Ovary (tissue), 9 donors: ENCODE measurements around the gene TXNRD2. TPM values are rescaled to one million over a fixed set of nuclear protein-coding genes. Genes with fewer than 3 reads are reported as not detected.

Source experiments
- DNase-seq, 5 donors: peaks; one replicate each; pipeline ENCODE4 v3.0.0-alpha.2; 2019 to 2020
- H3K27ac ChIP-seq, 2 donors: fragments of 200-600 bp; one replicate each; pipeline versions ENCODE4 v1.5.1 to v1.8.0; 2019 to 2022
- H3K27me3 ChIP-seq: fragments of 200-600 bp; one replicate; pipeline ENCODE4 v1.8.0; 2022
- H3K36me3 ChIP-seq: fragments of 200-600 bp; sonication (generic); one replicate; pipeline ENCODE4 v1.5.1; 2019
- H3K4me1 ChIP-seq: one replicate; pipeline ENCODE4 v1.8.1; 2013; ENCODE audit warnings: mild to moderate bottlenecking, moderate library complexity; ENCODE audit not compliant: insufficient read depth
- H3K4me3 ChIP-seq: fragments of 200-600 bp; sonication (generic); one replicate; pipeline ENCODE4 v1.5.1; 2017
- H3K9me3 ChIP-seq, 2 donors: fragments of 200-600 bp in 1 of 2; sonication (generic) in 1 of 2; one replicate each; pipeline versions ENCODE4 v1.5.1 to v1.8.1; 2013 to 2019; ENCODE audit warnings: mild to moderate bottlenecking in 1 of 2, moderate library complexity in 1 of 2
- CTCF ChIP-seq, 3 donors: fragments of 450-650 bp in 2 of 3; fragments of 200-600 bp in 1 of 3; IDR thresholded peaks; one replicate each; pipeline versions ENCODE4 v1.5.1 to v1.8.0; 2016 to 2022; ENCODE audit warnings: antibody characterized with exemption in 3 of 3, mild to moderate bottlenecking in 1 of 3
- EP300 ChIP-seq: sonication (generic); formaldehyde crosslinking; IDR thresholded peaks from one replicate; pipeline ENCODE4 v1.6.1; 2017; ENCODE audit warnings: antibody characterized with exemption
- POLR2A ChIP-seq: fragments of 450-650 bp; IDR thresholded peaks from one replicate; pipeline ENCODE4 v1.6.1; 2017; ENCODE audit warnings: antibody characterized with exemption, mild to moderate bottlenecking, moderate library complexity
- WGBS, 3 donors: extraction: QIAGEN DNeasy Blood & Tissue Kit in 1 of 3; methylation state at CpG; one replicate each; pipeline versions ENCODE4 v1.1.5 to v1.1.7; 2013 to 2017; 5-methylcytosine and 5-hydroxymethylcytosine counted together
- intact Hi-C, 4 donors: fragments of 100-400 bp; cut with DNase I; formaldehyde crosslinking; loops; one replicate each; pipeline versions ENCODE4 v1.11.0 to v1.15.1; 2022 to 2023
- polyA plus RNA-seq, 2 donors: library from polyadenylated mRNA; stranded (reverse); fragments of 200-250 nt in 1 of 2; fragments of 350-450 nt in 1 of 2; fragmentation: Illumina TruSeq in 1 of 2; extraction: RNeasy Lipid Tissue Mini Kit (QIAGEN cat#74804) in 1 of 2; gene quantifications; one replicate each; pipeline ENCODE4 v1.2.3, GENCODE V29; 2013 to 2014
- total RNA-seq, 7 donors: library from RNA; depleted of rRNA in 2 of 7; stranded (reverse); fragments of >200 nt in 2 of 7; fragmentation: NEBNext Ultra II Directional in 3 of 7; extraction: Animal tissue kit (Norgen Biotek cat#: 25700) in 3 of 7; gene quantifications; one replicate each; pipeline versions ENCODE4 v1.1.0 to v1.2.4, GENCODE V29; 2016 to 2023
- donor health status: DM: no; HTN: no; CAD: no; lungs with moderate emphysema.
- donor health status: DM: no; HTN: no; CAD: no.
- donor health status: Bipolar disorder and iron deficiency.
- donor health status: DM: yes; HTN: yes; CAD: no.
- donor health status: DM: no; HTN: no; CAD: no.
- donor health status: DM: yes; HTN: yes; CAD: no.

Gene TXNRD2
- total and polyA plus RNA-seq, 9 donors: 21.3 to 37.8 (median 26.9) TPM

- WGBS, 3 donors: 80 to 86% (median 84%) methylated on average over 4 of the region's 4 CpGs
- TF ChIP-seq POLR2A (no peak), EP300 (no peak), CTCF (IDR thresholded peaks at IDR 0.05) (no peak)
- no peak overlapping the region for H3K27ac ChIP-seq
- H3K4me3 ChIP-seq: no peak overlapping the region
- no peaks in the 10 kb centered on the region for H3K36me3 ChIP-seq
- no peak for DNase-seq
- no peaks in the 10 kb centered on the region for H3K9me3 ChIP-seq
- H3K4me1 ChIP-seq: no peaks in the 10 kb centered on the region
- intact Hi-C loops: loop anchor here in 2 of 4 donors (5.0 to 10.0 kb wide), 3 partner anchors 42 to 429 kb away; partner anchors contain the start of gene ARVCF (in 1 of the 2)
- no peaks in the 10 kb centered on the region for H3K27me3 ChIP-seq
Observed at GRCh38 chr22:19975707-19976035, 34.1 kb upstream of the TXNRD2 start.

- no peak overlapping the region for H3K4me3 ChIP-seq
- TF ChIP-seq EP300: no peak
- TF ChIP-seq POLR2A: no peak
- no peak for TF ChIP-seq CTCF (IDR thresholded peaks at IDR 0.05)
- no peak overlapping the region for H3K27ac ChIP-seq
- WGBS, 3 donors: 68 to 78% (median 70%) methylated on average over 12 to 13 of the region's 13 CpGs
- no peaks in the 10 kb centered on the region for H3K27me3 ChIP-seq
- H3K4me1 ChIP-seq: no peaks in the 10 kb centered on the region
- no peaks in the 10 kb centered on the region for H3K36me3 ChIP-seq
- no peaks in the 10 kb centered on the region for H3K9me3 ChIP-seq
- DNase-seq: no peak
- intact Hi-C loops: loop anchor here in 3 of 4 donors (5.0 to 10.0 kb wide), 4 partner anchors 37 to 430 kb away; partner anchors contain the start of gene ARVCF (in 1 of the 3)
Observed at GRCh38 chr22:19974935-19975706, 33.5 kb upstream of the TXNRD2 start.

GRCh38 chr22:19974268-19974861 is 32.7 kb upstream of the TXNRD2 start:
- Histone ChIP-seq H3K4me3 (no peak overlapping the region), H3K4me1 (no peaks in the 10 kb centered on the region), H3K9me3 (no peaks in the 10 kb centered on the region), H3K36me3 (no peaks in the 10 kb centered on the region), H3K27me3 (no peaks in the 10 kb centered on the region), H3K27ac (no peak overlapping the region)
- intact Hi-C loops: loop anchor here in 2 of 4 donors (5.0 to 10.0 kb wide), 3 partner anchors 38 to 430 kb away; no protein-coding TSS in a partner anchor
- 47 to 63% (median 56%) methylated on average over 11 of the region's 11 CpGs for WGBS, 3 donors
- peak in 3 of 5 donors; percentile 36 to 67 (median 51) for DNase-seq
- TF ChIP-seq POLR2A (no peak), EP300 (no peak), CTCF (IDR thresholded peaks at IDR 0.05) (no peak)

- Histone ChIP-seq H3K36me3 (no peaks in the 10 kb centered on the region), H3K27me3 (no peaks in the 10 kb centered on the region), H3K4me1 (no peaks in the 10 kb centered on the region), H3K4me3 (no peak overlapping the region), H3K9me3 (no peaks in the 10 kb centered on the region), H3K27ac (no peak overlapping the region)
- TF ChIP-seq POLR2A (no peak), CTCF (IDR thresholded peaks at IDR 0.05) (no peak), EP300 (no peak)
- WGBS, 3 donors: 89 to 93% (median 90%) methylated on average over 46 of the region's 46 CpGs
- intact Hi-C loops: loop anchor here in 2 of 4 donors (5.0 to 10.0 kb wide), 3 partner anchors 39 to 431 kb away; no protein-coding TSS in a partner anchor
- DNase-seq: no peak
Observed at GRCh38 chr22:19973551-19974267, 32.1 kb upstream of the TXNRD2 start.
